H1 (cell line): Measurements from ENCODE around the gene S100A8. TPM values are rescaled to one million over a fixed set of nuclear protein-coding genes. Genes with fewer than 3 reads are reported as not detected.

ENCODE experiments used
- CREB1 ChIP-seq: IDR thresholded peaks from 2 replicates; pipeline ENCODE4 v1.6.1; 2012; ENCODE audit warnings: inconsistent platforms
- E2F6 ChIP-seq: IDR thresholded peaks from 2 replicates; pipeline ENCODE4 v1.6.1; 2012; ENCODE audit warnings: inconsistent platforms
- MAX ChIP-seq: IDR thresholded peaks from 2 replicates; pipeline ENCODE4 v1.6.1; 2012; ENCODE audit warnings: inconsistent platforms
- SUZ12 ChIP-seq: fragments of 200-600 bp; sonication (generic); IDR thresholded peaks from 2 replicates; pipeline ENCODE4 v1.6.1; 2012; ENCODE audit warnings: mild to moderate bottlenecking, inconsistent platforms, low read length, moderate library complexity, mixed read lengths
- TAF1 ChIP-seq: IDR thresholded peaks from 2 replicates; pipeline ENCODE4 v1.6.1; 2011; ENCODE audit warnings: mild to moderate bottlenecking, low read depth, low read length
- TBP ChIP-seq: IDR thresholded peaks from 2 replicates; pipeline ENCODE4 v1.6.1; 2011; ENCODE audit warnings: low read depth, low read length, improper control_type of control experiment
- polyA plus RNA-seq, 7 experiments: library from polyadenylated mRNA; depleted of rRNA in 3 of 7; stranded (reverse) in 5 of 7; unstranded in 2 of 7; fragments of >200 nt in 5 of 7; fragments of 200-250 nt in 2 of 7; gene quantifications; 1 replicate in 5 of 7; 2 replicates in 1 of 7; 4 replicates in 1 of 7; pipeline versions ENCODE4 v1.2.1 to v1.2.3, GENCODE V29; 2011 to 2013; ENCODE audit warnings: missing spikeins in 2 of 7, mixed read lengths in 2 of 7
- total RNA-seq: library from RNA; stranded (reverse); fragmentation: NEBNext Ultra II Directional; extraction: Animal tissue kit (Norgen Biotek cat#: 25700); gene quantifications from 2 replicates; pipeline ENCODE4 v1.2.1, GENCODE V29; 2021

S100A8 gene
- total and polyA plus RNA-seq, 2 of the 8 experiments (the other 6 are each of a cell fraction or from before 2014, with no cell fraction given): not detected

- TF ChIP-seq TAF1 (no peak), TBP (no peak), E2F6 (no peak), SUZ12 (no peak), CREB1 (no peak), MAX (no peak)
These were observed 37.3 kb upstream of the S100A8 start (continued) for GRCh38 chr1:153428073-153428638.
